HK-2 (cell line): Measurements from ENCODE around the gene SERPINH1.

ENCODE experiments used
- DNase-seq: peaks from one replicate; pipeline ENCODE4 v3.0.0-alpha.2; 2018; ENCODE audit not compliant: unreplicated experiment

Gene SERPINH1

GRCh38 chr11:75554258-75555022 lies 7.6 kb upstream of the SERPINH1 start:
- no peak for DNase-seq

DNA sequence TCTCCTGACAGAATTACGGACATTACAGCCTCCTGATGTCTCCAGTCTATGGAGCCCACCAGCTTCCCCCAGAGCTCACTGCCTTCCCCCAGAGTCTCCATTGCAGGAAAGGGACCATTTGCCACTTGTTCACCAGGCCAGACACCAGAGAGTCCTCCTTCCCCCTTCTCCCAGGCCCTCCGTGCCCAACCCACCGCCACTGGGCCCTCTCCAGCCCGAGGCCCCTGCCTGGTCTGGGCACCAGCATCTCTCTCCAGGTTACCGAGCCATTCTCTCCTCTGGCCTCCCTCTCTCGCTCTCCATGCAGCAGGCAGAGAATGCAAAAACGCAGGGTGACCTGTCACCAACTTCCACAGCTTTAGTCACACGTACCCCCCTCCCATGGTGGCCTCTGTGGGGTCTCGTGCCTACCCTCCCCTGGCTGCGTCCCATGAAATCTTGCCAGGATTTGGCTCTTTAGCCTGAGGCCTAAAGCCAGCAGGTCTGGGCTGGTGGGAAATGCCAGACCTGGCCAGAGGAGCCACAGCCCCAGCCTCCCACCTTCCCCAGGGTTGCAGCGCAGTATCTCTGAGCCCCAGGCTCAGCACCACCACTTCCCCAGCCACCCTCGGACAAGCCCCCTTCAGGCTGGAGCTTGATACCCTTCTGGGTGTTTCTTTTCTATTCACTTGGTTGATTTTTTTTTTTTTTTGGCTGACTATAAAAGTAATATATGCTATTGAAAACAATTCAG lies 6.8 kb upstream of the SERPINH1 start:
- DNase-seq: no peak

- no peak for DNase-seq
Observed at GRCh38 chr11:75556275-75556674, 5.8 kb upstream of the SERPINH1 start.

GRCh38 chr11:75557666-75558494 lies 4.2 kb upstream of the SERPINH1 start:
- no peak for DNase-seq

GRCh38 chr11:75558939-75559843 lies 2.9 kb upstream of the SERPINH1 start:
- no peak for DNase-seq

GRCh38 chr11:75560644-75561043 lies 1.4 kb upstream of the SERPINH1 start:
- no peak for DNase-seq

DNA sequence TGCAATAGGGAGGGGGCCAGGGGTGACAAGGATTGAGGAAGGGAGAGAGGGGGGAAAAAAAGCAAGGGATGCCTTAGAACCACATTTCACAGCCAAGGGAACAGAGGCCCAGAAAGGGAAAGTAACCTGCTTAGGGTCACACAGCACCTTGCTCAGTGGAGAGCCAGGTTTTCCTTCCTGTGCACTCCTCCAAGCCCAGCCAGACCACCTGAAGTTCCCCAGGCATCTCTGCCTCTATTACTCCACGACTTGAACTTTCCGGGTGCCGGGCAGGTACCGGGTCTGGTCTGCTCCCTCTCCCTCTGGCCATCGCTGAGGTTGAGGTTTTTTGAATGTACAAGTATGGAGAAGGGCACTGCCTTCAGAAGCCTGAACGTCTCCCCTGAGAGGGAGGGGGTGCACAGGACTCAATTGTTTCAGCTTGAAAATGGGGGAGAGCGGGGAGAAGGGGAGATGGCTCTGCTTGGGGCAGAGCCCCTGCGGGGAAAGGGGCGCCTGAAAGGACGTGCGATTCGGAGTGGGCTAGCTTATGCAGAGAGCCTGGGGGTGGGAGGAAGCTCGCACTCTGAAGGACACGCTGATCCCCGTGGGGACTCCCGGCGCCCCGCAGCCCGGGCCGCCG lies 516 bp upstream of the SERPINH1 start:
- no peak for DNase-seq

DNA sequence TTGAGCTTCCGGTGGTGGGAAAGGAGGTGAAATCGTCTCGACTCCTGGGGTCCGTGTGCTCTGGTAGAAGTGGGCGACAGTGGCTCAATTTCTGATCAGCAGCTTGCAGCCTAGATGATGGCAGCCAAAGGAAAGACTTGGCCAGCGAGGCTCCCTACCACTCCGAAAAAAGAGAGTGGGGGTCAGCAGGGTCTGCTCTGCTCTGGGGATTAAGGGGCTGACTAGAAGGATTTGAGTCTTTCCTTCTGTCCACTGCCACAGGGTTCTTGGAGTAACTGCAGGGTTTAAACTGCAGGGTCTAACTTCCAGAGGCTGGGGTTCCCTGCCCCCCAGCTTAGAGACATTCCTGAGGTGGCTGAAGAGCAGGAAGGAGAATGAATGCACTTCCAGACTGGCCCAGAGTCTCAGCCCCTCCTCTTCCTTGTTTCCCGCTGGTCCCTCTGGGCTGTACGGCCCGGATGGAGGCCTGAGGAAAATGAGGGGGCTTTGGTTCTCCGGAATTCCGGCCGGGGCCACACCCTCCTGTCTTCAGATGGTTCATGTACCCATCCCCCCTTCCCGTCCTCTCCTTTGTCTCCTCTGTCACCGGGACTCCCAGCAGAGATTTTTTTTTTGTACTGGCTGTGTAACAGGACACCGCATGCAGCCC lies 907 bp downstream of the SERPINH1 start:
- peak; percentile 60 for DNase-seq

DNA sequence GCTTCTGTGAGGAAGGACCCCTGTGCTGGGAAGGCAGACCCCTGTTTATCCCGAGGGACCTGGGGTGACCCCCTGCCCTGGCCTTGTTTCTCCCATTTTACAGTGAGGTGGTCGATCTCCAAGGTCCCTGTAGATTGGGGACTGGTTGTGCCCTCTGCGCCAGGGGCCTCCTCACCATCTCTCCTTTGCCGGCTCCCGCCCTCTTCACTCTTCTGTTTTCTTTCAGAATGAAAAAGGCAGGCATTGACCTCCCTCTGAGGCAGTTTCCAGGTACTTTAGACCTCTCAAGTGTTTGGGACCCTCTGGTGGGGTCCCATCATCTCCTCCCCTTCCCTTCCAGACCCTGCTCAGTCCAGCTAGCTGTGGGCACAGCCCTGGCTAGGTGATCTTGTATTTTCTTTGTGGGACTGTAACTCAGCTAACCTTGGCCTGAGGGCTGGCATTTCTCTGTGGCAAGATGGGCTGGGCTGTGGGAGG lies 1.5 kb downstream of the SERPINH1 start:
- no peak for DNase-seq

DNA sequence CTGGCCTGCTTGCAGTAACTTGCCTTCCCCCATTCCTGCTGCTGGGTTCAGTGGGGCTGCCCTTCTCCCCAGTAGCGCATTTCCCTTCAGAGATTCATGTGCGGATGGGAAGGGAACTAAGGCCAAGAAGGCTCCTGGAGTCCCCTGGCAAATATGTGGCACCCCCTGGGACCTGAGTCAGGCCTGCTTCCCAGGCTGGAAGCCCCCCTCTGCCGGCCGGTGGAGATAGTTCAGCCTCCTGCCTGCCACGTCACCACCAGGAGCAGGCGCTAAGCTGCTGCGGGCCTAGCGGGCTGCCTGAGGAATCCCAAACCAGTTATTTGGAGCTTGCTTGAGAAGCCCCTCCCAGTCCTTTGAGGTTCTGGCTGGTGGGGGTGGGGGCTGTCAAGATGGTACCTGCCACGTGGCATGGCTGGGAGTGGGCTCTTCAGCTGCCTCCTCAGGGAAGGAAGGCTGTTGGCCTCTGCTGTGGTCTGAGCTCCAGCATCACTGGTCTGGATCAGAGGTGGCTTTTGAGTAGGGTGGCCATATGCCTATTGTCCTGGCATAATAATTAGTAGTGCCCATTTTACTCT lies 2.0 kb downstream of the SERPINH1 start:
- peak; percentile 66 for DNase-seq

DNA sequence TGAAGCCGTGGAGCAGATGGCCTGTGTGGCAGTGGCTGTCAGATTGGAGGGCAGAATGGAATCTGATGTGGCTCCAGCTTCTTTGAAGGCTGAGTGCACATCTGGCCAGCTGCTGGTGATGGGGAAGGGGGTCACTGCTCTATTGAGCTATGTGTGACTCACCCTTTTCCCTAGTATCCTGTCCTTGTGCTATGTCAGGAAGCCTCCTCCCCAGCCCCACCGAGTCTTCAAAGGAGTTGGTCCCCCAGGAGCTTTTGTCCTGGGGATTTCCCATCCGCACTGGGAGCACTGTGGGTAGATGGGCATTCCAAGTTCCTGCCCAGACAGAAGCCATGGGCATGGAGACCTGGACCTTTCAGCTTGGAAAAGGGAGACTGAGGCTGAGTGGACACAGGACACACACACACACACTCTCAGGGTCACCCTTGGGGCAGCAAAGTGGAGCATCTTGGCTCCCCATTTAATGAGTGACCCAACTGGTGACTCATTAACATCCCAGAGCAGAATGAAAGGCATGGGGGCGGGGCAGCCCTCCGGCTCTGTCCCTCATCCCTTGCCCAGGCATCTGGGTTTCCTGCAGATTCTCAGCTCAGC lies 3.3 kb downstream of the SERPINH1 start:
- DNase-seq: peak; percentile 65

- no peak for DNase-seq
Observed at GRCh38 chr11:75565916-75566762, 4.1 kb downstream of the SERPINH1 start.

DNA sequence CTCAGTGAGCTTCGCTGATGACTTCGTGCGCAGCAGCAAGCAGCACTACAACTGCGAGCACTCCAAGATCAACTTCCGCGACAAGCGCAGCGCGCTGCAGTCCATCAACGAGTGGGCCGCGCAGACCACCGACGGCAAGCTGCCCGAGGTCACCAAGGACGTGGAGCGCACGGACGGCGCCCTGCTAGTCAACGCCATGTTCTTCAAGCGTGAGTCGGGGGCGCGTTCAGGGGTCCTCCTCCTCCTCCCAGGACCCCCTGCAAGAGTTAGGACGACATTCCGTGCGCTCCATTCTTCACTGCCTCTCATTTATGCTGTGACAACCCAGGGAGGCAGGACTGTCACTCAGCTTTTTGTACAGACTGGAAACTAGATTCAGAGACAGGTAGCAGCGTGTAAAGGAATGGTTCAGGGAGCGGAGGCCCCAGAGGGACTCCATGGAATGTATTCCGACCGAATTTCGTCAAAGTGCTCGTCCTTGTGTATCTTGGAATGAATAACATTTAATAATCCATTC lies 4.8 kb downstream of the SERPINH1 start:
- no peak for DNase-seq

DNA sequence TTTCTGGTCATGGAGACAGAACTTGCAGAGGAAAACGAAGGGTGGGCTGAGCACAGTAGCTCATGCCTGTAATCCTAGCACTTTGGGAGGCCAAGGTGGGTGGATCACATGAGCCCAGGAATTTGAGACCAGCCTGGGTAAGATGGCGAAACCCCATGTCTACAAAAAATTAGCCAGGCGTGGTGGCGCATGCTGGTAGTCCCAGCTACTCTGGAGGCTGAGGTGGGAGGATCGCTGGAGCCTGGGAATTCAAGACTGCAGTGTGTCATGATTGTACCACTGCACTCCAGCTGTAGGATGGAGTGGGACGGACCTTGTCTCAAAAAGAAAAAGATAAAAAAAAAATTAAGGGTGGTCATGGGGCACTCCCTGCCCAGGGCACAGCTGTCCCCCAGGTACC lies 5.9 kb downstream of the SERPINH1 start:
- DNase-seq: no peak

- DNase-seq: no peak
Observed at GRCh38 chr11:75568616-75569219, 6.7 kb downstream of the SERPINH1 start.

- no peak for DNase-seq
Observed at GRCh38 chr11:75570559-75571139, 8.6 kb downstream of the SERPINH1 start.

GRCh38 chr11:75571625-75572024 lies 9.6 kb downstream of the SERPINH1 start:
- DNase-seq: no peak

GRCh38 chr11:75572744-75573143 lies 10.7 kb downstream of the SERPINH1 start:
- no peak for DNase-seq
